Suprapubic skin (tissue), 4 donors: ENCODE data around the gene ZSWIM9. TPM values are rescaled to one million over a fixed set of nuclear protein-coding genes. Genes with fewer than 3 reads are reported as not detected.

ENCODE experiments used
- DNase-seq, 2 donors: peaks; one replicate each; pipeline ENCODE4 v3.0.0-alpha.2; 2019; ENCODE audit warnings: low spot score in 2 of 2
- H3K27ac ChIP-seq: fragments of 200-600 bp; sonication (generic); one replicate; pipeline ENCODE4 v1.5.1; 2019
- H3K27me3 ChIP-seq: fragments of 200-600 bp; sonication (generic); one replicate; pipeline ENCODE4 v1.5.1; 2019
- H3K36me3 ChIP-seq: fragments of 200-600 bp; sonication (generic); one replicate; pipeline ENCODE4 v1.5.1; 2019
- H3K4me1 ChIP-seq: fragments of 200-600 bp; sonication (generic); one replicate; pipeline ENCODE4 v1.5.1; 2019
- H3K4me3 ChIP-seq: fragments of 200-600 bp; sonication (generic); one replicate; pipeline ENCODE4 v1.5.1; 2019; ENCODE audit warnings: mild to moderate bottlenecking
- H3K9me3 ChIP-seq: fragments of 200-600 bp; sonication (generic); one replicate; pipeline ENCODE4 v1.5.1; 2019
- EP300 ChIP-seq: sonication (generic); formaldehyde crosslinking; IDR thresholded peaks from one replicate; pipeline ENCODE4 v1.6.1; 2017; ENCODE audit warnings: antibody characterized with exemption
- POLR2A ChIP-seq, 2 donors: fragments of 450-650 bp; IDR thresholded peaks; one replicate each; pipeline ENCODE4 v1.6.1; 2017; ENCODE audit warnings: antibody characterized with exemption in 2 of 2, mild to moderate bottlenecking in 2 of 2, moderate library complexity in 2 of 2
- POLR2AphosphoS5 ChIP-seq, 3 donors: sonication (generic); formaldehyde crosslinking; IDR thresholded peaks; one replicate each; pipeline ENCODE4 v1.6.1; 2017; ENCODE audit warnings: antibody characterized with exemption in 3 of 3
- WGBS: methylation state at CpG from one replicate; pipeline ENCODE4 v1.1.5; 2018; 5-methylcytosine and 5-hydroxymethylcytosine counted together
- total RNA-seq, 4 donors: library from RNA; depleted of rRNA; stranded (reverse); fragments of >200 nt; gene quantifications; one replicate each; pipeline ENCODE4 v1.1.0, GENCODE V29; 2016
- TF ChIP-seq, protein P1 (sequence below), 2 donors: fragments of 200-600 bp in 1 of 2; fragments of 450-650 bp in 1 of 2; sonication (generic) in 1 of 2; IDR thresholded peaks; one replicate each; pipeline ENCODE4 v1.5.1; 2016 to 2019; ENCODE audit warnings: antibody characterized with exemption in 2 of 2, mild to moderate bottlenecking in 1 of 2, moderate library complexity in 1 of 2

ZSWIM9 gene
- total RNA-seq, 4 donors from 2014 or later = 2.2 to 5.0 (median 4.0) TPM

DNA sequence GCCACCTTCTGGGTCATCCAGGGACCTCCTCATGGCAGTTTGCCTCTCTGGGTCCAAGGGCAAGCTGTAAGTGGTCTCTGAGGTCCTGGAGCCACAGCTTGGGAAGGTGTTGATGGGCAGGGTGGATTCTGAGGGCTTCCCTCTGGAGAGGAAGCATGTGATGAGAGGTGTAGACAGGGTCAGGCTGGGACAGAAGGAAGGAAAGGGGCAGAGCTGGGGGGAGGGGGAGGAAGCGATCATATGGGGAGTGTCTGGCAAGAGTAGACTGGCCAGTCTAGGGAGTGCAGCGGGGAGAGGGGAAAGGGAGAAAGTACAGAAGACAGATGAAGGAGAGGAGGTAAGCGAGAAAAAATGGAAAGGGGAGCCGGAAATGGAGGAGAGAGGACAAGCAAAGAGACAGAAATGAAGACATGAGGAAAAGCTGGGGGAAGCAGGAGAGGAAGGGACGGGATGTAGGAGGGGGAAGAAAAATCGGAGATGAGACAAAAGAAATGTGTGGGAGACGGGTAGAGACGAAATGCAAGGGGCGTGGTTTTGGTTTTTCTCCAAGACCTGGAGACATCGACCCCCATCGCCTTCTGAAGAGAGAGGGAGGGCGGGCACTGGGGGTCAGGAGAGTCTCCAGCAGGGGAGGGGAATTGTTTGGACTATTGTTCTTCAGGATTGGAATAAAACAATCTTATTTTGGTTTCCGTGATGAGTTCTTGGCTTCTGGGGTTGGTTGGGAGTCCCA lies 26.6 kb downstream of the ZSWIM9 start:
- whole genome bisulfite sequencing = 41% methylated on average over 13 of the region's 13 CpGs
- TF ChIP-seq, protein P1, sequence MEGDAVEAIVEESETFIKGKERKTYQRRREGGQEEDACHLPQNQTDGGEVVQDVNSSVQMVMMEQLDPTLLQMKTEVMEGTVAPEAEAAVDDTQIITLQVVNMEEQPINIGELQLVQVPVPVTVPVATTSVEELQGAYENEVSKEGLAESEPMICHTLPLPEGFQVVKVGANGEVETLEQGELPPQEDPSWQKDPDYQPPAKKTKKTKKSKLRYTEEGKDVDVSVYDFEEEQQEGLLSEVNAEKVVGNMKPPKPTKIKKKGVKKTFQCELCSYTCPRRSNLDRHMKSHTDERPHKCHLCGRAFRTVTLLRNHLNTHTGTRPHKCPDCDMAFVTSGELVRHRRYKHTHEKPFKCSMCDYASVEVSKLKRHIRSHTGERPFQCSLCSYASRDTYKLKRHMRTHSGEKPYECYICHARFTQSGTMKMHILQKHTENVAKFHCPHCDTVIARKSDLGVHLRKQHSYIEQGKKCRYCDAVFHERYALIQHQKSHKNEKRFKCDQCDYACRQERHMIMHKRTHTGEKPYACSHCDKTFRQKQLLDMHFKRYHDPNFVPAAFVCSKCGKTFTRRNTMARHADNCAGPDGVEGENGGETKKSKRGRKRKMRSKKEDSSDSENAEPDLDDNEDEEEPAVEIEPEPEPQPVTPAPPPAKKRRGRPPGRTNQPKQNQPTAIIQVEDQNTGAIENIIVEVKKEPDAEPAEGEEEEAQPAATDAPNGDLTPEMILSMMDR (IDR thresholded peaks at IDR 0.05) = no peak
- no peak for TF ChIP-seq POLR2AphosphoS5 (IDR thresholded peaks at IDR 0.05)
- no peak for TF ChIP-seq EP300
- TF ChIP-seq POLR2A (IDR thresholded peaks at IDR 0.05) = no peak

DNA sequence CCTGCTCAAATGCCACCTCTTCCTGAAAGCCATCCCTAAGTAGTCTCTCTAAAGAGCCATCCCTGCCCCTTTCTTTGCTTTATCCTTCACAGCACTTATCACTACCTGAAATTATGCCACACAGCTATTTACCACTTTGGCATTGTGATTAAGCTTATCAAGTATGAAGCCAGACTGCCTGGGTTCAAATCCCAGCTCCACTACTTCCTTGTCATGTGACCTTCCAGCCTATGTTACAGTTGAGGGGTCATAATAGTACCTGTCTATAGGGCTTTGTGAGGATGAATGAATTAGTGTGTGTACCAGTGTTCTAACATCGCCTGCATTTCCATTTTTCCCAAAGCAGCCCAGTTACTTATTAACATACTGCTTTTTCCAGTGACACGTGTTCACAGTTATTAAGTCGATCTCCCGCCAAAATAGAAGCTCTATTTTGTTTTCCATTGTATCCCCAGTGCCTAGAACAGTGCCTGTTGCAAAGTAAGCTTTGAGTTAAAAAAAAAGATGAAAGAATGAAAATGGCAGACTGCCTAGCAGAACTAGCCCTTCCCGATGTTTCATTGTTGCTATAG lies 32.8 kb downstream of the ZSWIM9 start:
- Histone ChIP-seq H3K27ac (peak overlapping the region; percentile 68), H3K4me1 (peaks cover 18% of the 10 kb centered on the region), H3K36me3 (no peaks in the 10 kb centered on the region), H3K4me3 (peak overlapping the region; percentile 71), H3K9me3 (no peaks in the 10 kb centered on the region), H3K27me3 (no peaks in the 10 kb centered on the region)
- WGBS = 8% methylated on average over 5 of the region's 5 CpGs
- DNase-seq = no peak
- TF ChIP-seq, protein P1 (IDR thresholded peaks at IDR 0.05) = no peak
- TF ChIP-seq POLR2A (IDR thresholded peaks at IDR 0.05) (no peak), EP300 (no peak), POLR2AphosphoS5 (IDR thresholded peaks at IDR 0.05) (no peak)

More for the DNA sequence above, 26.6 kb downstream of the ZSWIM9 start:
- Histone ChIP-seq H3K4me1 (peaks cover 4% of the 10 kb centered on the region), H3K27ac (no peak overlapping the region), H3K27me3 (no peaks in the 10 kb centered on the region), H3K4me3 (no peak overlapping the region), H3K9me3 (no peaks in the 10 kb centered on the region), H3K36me3 (no peaks in the 10 kb centered on the region)
- no peak for DNase-seq

DNA sequence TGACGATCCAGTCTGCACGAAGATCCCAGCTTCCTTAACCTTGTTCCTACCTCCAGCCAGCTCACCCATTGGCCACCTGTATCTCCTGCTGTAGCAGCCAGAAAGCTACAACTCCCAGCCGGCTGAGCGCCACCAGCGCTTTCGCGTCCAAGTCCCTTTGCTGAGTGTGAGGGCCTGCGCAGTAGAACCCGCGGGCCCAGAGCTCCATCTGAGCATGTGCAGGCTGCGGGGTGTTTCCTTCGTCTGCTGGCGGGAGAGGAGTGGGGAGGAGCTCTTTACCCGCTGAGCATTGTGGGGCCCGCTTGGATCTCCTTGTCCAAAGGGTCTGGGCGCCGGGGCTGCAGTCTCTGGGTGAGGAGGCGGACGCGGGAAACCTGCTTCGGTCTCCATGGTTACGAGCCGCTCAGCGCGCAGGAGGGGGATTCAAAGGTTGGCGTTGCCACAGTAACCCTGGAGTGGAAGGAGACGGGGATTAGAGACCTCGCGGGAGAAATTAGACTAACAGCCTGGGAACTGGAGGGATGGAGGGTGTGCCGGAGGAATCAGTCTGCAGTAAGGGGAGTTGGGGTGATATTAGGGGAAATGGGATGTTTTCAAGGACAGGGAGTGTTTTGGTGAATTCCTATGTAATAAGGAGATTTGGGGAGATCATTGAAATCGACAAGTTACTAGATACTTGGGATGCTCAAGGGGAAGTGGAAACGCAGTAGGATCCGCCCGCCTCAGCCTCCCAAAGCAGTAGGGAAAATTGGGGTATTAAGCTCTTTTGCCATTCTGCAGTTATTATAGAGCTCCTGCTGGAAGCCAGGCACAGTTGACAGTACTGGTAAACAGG lies 33.5 kb downstream of the ZSWIM9 start:
- no peaks in the 10 kb centered on the region for H3K27me3 ChIP-seq
- WGBS = under 1% methylated on average over 31 of the region's 34 CpGs
- TF ChIP-seq POLR2A (IDR thresholded peaks at IDR 0.05) = no peak
- TF ChIP-seq EP300 = no peak
- TF ChIP-seq, protein P1 (IDR thresholded peaks at IDR 0.05) = no peak
- peak in 1 of 3 donors; percentile 13 for TF ChIP-seq POLR2AphosphoS5 (IDR thresholded peaks at IDR 0.05)
- DNase-seq = peak; percentile 95
- no peaks in the 10 kb centered on the region for H3K36me3 ChIP-seq
- peak overlapping the region; percentile 71 for H3K4me3 ChIP-seq
- peak overlapping the region; percentile 68 for H3K27ac ChIP-seq
- H3K9me3 ChIP-seq = no peaks in the 10 kb centered on the region
- peaks cover 18% of the 10 kb centered on the region for H3K4me1 ChIP-seq

DNA sequence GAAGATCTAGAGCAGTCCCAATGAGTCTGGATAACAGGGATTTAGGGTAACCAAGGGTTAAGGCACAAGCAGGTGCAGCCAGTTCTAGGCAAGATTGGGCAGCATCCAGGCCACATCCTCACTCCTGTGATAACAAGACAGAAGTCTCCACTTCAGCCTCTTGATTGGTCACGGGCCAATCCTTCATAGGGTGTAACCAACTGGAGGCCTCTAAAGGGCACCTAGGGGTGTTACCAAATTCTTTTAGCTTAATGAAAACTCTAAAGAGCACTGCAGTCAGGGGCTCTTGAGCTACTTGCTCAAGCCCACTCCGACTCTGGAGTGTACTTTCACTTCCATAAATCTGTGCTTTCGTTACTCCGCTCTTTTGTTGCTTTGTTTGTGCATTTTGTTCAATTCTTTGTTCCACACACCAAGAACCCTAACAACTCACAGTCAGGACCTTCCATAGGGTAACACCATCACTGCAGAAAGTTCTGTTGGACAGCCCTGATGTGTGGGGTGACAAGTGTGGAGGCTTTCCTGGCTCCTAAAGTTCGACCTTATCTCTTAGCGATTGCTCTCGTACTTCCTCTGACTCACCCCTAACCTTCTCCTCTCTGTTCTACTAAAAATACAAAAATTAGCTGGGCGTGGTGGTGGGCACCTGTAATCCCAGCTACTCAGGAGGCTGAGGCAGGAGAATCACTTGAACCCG lies 36.1 kb downstream of the ZSWIM9 start:
- no peak for DNase-seq
- WGBS = 72% methylated on average over 9 of the region's 9 CpGs
- Histone ChIP-seq H3K27me3 (no peaks in the 10 kb centered on the region), H3K9me3 (no peaks in the 10 kb centered on the region), H3K27ac (no peak overlapping the region), H3K36me3 (peaks cover 9% of the 10 kb centered on the region), H3K4me3 (no peak overlapping the region), H3K4me1 (peaks cover 18% of the 10 kb centered on the region)
- no peak for TF ChIP-seq POLR2AphosphoS5 (IDR thresholded peaks at IDR 0.05)
- TF ChIP-seq, protein P1 (IDR thresholded peaks at IDR 0.05) = no peak
- TF ChIP-seq EP300 = no peak
- TF ChIP-seq POLR2A (IDR thresholded peaks at IDR 0.05) = no peak
